Activated T-cell treated with anti-CD3 and anti-CD28 coated beads, Interleukin-2, amount 50 U/mL, for 4 hours (primary cell): ENCODE results near the gene STX18. TPM values are rescaled to one million over a fixed set of nuclear protein-coding genes. Genes with fewer than 3 reads are reported as not detected.

Experiments
- ATAC-seq, 2 donors: fragments of 200-7000 bp; cut with Tn5 transposase; one replicate each; pipeline ENCODE4 v1.10.0; 2021
- DNase-seq: peaks from one replicate; pipeline ENCODE4 v3.0.0-alpha.2; 2020
- H3K27me3 Mint-ChIP-seq: one replicate; pipeline ENCODE4 v1.8.0; 2021; ENCODE audit warnings: low read depth, mixed read lengths
- H3K36me3 Mint-ChIP-seq: one replicate; pipeline ENCODE4 v1.8.0; 2022; ENCODE audit warnings: mixed read lengths; ENCODE audit not compliant: insufficient read depth
- H3K4me1 Mint-ChIP-seq: one replicate; pipeline ENCODE4 v1.8.0; 2021; ENCODE audit warnings: low read depth, mixed read lengths
- H3K4me3 Mint-ChIP-seq: one replicate; pipeline ENCODE4 v1.8.0; 2021; ENCODE audit warnings: mild to moderate bottlenecking, moderate library complexity, mixed read lengths
- H3K9me3 Mint-ChIP-seq: one replicate; pipeline ENCODE4 v1.8.0; 2021; ENCODE audit warnings: mixed read lengths
- total RNA-seq, 3 donors: library from RNA; stranded (reverse); gene quantifications; one replicate each; pipeline ENCODE4 v1.2.1, GENCODE V29; 2021

STX18 gene
- total RNA-seq, 3 donors from 2014 or later, result 27.6 to 30.1 (median 29.7) TPM

GRCh38 chr4:4397441-4397819, 144.4 kb downstream of the STX18 start:
- ATAC-seq, result no peak
- H3K9me3 Mint-ChIP-seq, result no peaks in the 10 kb centered on the region
- peaks cover 6% of the 10 kb centered on the region for H3K36me3 Mint-ChIP-seq

GRCh38 chr4:4396628-4397440, 145.0 kb downstream of the STX18 start:
- ATAC-seq (no peak), DNase-seq (no peak)
- H3K27me3 Mint-ChIP-seq, result no peaks in the 10 kb centered on the region
- H3K36me3 Mint-ChIP-seq, result peaks cover 6% of the 10 kb centered on the region
- no peaks in the 10 kb centered on the region for H3K9me3 Mint-ChIP-seq
- H3K4me1 Mint-ChIP-seq, result no peaks in the 10 kb centered on the region
- H3K4me3 Mint-ChIP-seq, result no peak overlapping the region

More at GRCh38 chr4:4397441-4397819, 144.4 kb downstream of the STX18 start:
- Mint-ChIP-seq H3K4me1 (no peaks in the 10 kb centered on the region), H3K4me3 (no peak overlapping the region), H3K27me3 (no peaks in the 10 kb centered on the region)
- no peak for DNase-seq

DNA sequence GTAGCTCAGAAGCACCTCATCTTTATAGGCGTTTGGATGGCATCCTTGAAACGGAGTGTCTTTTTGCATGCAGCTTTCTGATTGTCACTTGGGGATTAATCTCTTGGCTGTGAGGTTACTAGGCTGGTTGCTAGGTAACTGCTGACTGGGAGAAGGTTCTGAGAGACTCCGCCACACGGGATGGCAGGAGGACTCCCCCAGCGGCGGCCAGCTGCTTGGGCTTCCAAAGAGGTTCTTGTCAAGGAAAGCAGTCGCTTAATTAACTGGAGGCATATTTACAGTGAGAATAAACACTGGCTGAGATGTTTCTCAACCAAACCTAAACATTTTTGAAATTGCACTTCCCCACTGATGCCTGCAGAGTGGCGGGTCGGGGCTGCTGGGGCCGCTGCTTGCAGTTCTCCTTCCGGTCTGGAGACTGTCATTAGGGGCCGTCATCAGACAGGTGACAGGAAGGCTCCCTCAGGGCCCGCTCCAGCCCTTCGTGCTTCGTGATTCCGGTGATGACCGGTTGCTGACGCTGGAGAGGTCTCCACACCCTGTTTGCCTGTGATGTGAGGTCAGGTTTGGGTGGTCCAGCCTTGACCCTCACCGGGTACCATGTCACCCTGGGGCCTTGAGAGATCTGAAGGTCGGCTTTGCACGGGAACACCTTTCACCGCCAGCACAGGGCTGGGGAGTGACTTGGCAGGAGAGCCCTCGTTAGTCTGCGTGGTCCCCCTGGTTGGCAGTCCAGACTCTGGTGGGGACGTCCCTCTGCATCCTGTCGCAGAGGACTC, 145.8 kb downstream of the STX18 start:
- DNase-seq (no peak), ATAC-seq (no peak)
- Mint-ChIP-seq H3K4me3 (no peak overlapping the region), H3K36me3 (peaks cover 6% of the 10 kb centered on the region), H3K27me3 (no peaks in the 10 kb centered on the region), H3K4me1 (no peaks in the 10 kb centered on the region), H3K9me3 (no peaks in the 10 kb centered on the region)

DNA sequence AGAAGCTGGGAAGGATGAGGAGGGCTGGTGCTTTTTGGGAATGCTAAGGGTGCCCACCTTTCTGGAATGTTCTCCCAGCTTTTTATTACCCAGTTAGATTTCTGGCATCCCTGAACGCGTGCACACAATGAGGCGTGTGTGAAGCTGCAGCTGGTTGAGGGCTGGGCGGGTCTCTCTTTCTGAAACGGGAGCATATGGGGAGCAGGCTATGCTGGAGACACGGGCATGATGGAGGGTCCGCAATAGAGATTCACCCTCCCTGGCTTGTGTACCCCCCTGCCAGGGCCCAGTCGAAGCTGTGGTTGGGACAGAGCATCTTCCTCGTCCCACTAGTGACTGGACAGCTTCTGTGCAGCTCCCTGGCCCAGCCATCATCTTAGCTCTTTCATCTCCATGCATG, 146.5 kb downstream of the STX18 start:
- no peak overlapping the region for H3K4me3 Mint-ChIP-seq
- H3K36me3 Mint-ChIP-seq, result peaks cover 6% of the 10 kb centered on the region
- H3K9me3 Mint-ChIP-seq, result no peaks in the 10 kb centered on the region
- ATAC-seq (no peak), DNase-seq (no peak)
- no peaks in the 10 kb centered on the region for H3K4me1 Mint-ChIP-seq
- no peaks in the 10 kb centered on the region for H3K27me3 Mint-ChIP-seq

DNA sequence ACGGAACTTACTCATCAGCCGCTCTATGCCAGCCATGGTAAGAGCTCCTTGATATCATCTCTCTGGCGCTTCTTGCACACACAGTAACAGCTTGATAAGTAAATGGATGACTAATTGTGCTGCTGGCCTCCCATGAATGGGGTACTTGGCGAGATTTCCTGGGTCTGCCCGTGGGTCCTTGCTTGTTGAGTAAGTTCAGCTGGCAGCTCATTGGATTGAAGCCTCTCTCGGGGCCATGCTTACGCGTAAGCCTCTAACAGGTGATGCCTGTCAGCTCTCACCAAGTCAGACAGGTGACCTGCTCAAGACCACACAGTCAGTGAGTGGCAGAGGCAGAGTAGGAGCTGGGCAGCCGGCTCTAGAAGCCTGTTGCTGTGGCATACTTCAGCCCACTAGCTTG, 147.2 kb downstream of the STX18 start:
- peaks cover 6% of the 10 kb centered on the region for H3K36me3 Mint-ChIP-seq
- H3K27me3 Mint-ChIP-seq, result no peaks in the 10 kb centered on the region
- ATAC-seq (no peak), DNase-seq (no peak)
- no peaks in the 10 kb centered on the region for H3K9me3 Mint-ChIP-seq
- no peaks in the 10 kb centered on the region for H3K4me1 Mint-ChIP-seq
- H3K4me3 Mint-ChIP-seq, result no peak overlapping the region

DNA sequence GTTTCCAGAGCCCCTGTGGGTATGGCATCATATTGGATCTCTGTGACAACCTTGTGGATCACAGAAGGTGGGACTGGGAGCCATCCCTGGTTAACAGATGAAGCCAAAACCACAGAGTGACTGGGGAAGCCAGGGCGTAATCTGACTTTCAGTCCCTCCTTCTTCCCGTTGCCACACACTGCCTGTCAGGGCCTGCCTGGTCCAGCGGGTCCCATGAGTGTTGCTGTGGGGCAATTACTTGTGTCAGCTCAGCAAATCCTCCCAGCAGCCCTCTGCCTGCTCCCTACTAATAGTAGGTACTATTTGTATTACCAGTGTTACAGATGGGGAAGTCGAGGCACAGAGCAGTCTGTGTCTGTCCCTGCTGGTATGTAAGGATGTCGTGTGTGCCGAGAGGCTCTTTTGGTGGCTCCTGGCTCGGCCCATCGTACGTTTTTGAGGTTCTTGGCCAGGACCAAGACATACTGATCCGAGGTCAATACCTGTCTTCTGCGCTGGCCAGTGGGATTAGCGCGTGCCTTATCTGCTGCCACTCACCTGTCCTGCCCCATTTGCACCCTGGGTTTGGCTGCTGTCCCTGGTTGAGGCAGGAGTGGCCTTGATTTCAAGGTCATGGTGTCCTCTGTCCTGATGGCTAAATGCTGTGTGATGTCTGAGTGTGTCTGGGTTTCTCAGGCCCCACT, 149.2 kb downstream of the STX18 start:
- peaks cover 4% of the 10 kb centered on the region for H3K4me1 Mint-ChIP-seq
- H3K36me3 Mint-ChIP-seq, result peaks cover 6% of the 10 kb centered on the region
- ATAC-seq (no peak), DNase-seq (no peak)
- no peaks in the 10 kb centered on the region for H3K9me3 Mint-ChIP-seq
- peaks cover 8% of the 10 kb centered on the region for H3K27me3 Mint-ChIP-seq
- H3K4me3 Mint-ChIP-seq, result no peak overlapping the region

DNA sequence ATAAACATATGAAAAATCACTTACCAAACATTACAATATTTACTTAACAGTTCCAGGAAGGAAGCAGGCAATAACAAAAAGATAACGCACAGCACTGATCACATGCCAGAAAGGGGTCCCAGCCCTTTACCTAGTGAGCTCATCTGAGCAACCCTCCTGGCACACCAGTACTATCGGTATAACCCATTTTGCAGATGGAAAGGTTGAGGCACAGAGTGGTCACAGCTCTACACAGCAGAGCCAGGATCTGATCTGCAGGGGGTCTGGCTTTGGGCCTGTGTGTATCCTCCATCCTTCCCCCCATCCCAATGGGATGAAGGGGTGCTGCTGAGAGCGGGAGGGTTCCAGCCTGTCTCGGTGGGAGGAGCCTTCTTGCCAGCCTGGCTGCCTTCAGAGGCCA, 150.0 kb downstream of the STX18 start:
- Mint-ChIP-seq H3K9me3 (no peaks in the 10 kb centered on the region), H3K36me3 (peaks cover 6% of the 10 kb centered on the region), H3K4me3 (no peak overlapping the region), H3K27me3 (peaks cover 8% of the 10 kb centered on the region), H3K4me1 (peaks cover 4% of the 10 kb centered on the region)
- ATAC-seq, result no peak
- no peak for DNase-seq

DNA sequence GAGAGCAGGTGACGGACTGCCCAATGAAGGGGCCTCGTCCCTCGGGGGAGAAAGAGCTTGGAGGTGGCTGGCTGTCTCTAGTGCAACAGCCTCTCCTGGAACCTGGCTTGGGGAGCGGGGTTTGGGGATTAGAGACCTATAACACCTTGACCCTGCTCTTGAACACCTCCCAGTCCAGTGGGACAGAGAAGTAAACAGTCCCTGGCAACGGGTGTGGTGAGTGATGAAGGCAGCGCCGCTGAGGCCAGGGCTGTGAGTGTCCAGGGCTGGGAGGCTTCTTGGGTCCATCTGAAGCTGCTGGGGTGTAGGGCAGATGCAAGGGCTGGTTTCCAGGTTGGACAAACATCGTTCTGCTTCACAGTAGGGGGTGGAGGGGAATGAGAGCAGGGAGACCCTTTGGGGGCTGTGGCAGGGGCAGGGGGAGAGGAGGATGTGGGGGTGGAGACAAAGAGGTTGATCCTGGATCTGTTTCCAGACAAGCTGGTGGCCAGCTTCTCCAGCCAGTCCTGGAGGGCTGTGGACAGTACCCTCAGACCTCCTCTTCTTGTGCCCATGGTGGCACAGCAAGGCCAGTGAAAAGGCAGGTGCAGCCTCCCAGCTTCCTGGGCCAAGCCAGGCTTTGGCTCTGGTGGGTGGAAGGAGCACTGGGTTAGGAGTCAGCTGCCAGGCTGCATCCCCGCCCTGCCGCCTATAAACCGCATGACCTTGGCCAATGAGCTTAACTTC, 151.2 kb downstream of the STX18 start:
- Mint-ChIP-seq H3K36me3 (peaks cover 6% of the 10 kb centered on the region), H3K27me3 (peaks cover 13% of the 10 kb centered on the region), H3K4me3 (no peak overlapping the region), H3K9me3 (no peaks in the 10 kb centered on the region), H3K4me1 (peaks cover 8% of the 10 kb centered on the region)
- ATAC-seq, result no peak
- DNase-seq, result no peak

- ATAC-seq (no peak), DNase-seq (no peak)
- Mint-ChIP-seq H3K27me3 (peaks cover 14% of the 10 kb centered on the region), H3K9me3 (no peaks in the 10 kb centered on the region), H3K4me3 (no peak overlapping the region), H3K4me1 (peaks cover 9% of the 10 kb centered on the region), H3K36me3 (peaks cover 6% of the 10 kb centered on the region)
Observed at GRCh38 chr4:4390046-4390445, 151.8 kb downstream of the STX18 start.

- H3K27me3 Mint-ChIP-seq, result peaks cover 25% of the 10 kb centered on the region
- H3K36me3 Mint-ChIP-seq, result peaks cover 3% of the 10 kb centered on the region
- no peak overlapping the region for H3K4me3 Mint-ChIP-seq
- DNase-seq (no peak), ATAC-seq (no peak)
- H3K9me3 Mint-ChIP-seq, result no peaks in the 10 kb centered on the region
- peaks cover 12% of the 10 kb centered on the region for H3K4me1 Mint-ChIP-seq
Observed at GRCh38 chr4:4388836-4389575, 152.8 kb downstream of the STX18 start.

DNA sequence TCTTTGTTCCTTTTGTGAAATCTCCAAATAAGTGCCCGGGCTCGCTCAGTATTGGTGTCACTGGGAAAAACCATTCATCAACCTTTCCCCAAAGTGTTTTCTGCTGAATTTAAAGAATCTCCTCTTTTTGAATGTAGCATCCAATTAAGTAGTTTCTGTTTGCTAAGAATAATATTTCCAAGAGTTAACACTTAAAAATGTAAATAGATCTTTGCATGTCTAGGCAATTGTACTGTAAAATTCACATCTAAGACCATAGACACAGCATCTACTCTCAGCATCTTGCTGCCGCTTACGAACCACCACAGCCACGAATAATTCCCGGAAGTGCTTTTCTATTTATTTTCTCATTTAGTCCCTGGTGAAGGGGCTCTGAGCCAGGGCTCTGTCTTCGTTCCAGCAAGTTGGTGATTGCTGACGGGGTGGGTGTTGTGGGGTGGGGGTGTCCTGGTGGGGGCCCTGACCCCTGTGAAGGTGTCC, 153.5 kb downstream of the STX18 start:
- no peak for ATAC-seq
- no peaks in the 10 kb centered on the region for H3K9me3 Mint-ChIP-seq

DNA sequence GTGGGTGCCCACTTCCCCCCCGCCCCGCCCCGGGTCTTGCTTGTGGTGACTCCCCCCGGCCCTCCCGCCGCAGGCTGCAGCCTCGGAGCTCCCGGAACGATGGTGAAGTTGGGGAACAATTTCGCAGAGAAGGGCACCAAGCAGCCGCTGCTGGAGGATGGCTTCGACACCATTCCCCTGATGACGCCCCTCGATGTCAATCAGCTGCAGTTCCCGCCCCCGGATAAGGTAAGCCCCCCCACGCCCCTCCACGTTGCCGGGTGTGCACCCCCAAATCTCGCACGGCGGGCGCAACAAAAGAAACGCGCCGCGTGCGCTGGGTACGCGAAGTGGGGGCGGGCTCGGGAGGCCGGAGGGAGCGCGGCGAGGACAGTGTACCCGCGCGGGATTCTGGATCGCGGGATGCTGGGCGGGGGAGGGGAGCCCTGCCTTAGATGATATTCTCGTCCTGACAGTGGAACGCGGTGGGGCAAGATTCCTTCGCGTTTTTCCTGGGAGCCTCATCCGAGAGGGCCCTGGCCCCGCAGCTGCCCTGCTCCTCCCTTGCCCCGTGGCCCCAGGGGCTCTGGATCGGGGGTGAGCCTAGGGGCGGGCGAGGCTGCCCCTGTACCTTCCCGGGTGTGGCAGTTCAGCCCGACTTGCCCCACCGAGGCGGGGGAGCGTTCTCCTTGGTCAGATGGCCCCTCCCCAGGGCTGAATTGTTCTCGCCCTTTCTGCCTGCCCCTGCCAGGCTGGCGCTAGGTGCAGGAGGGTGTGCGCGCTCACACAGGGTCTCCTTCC, 154.1 kb downstream of the STX18 start:
- Mint-ChIP-seq H3K9me3 (no peaks in the 10 kb centered on the region), H3K4me3 (peak overlapping the region; percentile 70), H3K27me3 (peaks cover 26% of the 10 kb centered on the region), H3K4me1 (peaks cover 12% of the 10 kb centered on the region), H3K36me3 (no peaks in the 10 kb centered on the region)
- ATAC-seq (peak in 1 of 2 donors; percentile 16), DNase-seq (no peak)

More for the DNA sequence above, 153.5 kb downstream of the STX18 start:
- DNase-seq, result no peak
- Mint-ChIP-seq H3K4me1 (peaks cover 12% of the 10 kb centered on the region), H3K36me3 (no peaks in the 10 kb centered on the region), H3K27me3 (peaks cover 26% of the 10 kb centered on the region), H3K4me3 (peak overlapping the region; percentile 70)
